MM.1S (cell line): ENCODE measurements around the gene ALS2.
"Not testable (repeated sequence)": the region's sequence is repeated elsewhere in the genome, so short reads cannot be mapped to it uniquely, and the experiment has no call there.

ENCODE experiments used
- DNase-seq: peaks from one replicate; pipeline ENCODE4 v3.0.0-alpha.2; 2015
- H2AFZ ChIP-seq: fragments of 300-600 bp; sonication (generic); 2 replicates; pipeline ENCODE4 v1.6.0; 2016; ENCODE audit warnings: antibody characterized with exemption, low read length
- H3F3A ChIP-seq: fragments of 300-600 bp; sonication (generic); 2 replicates; pipeline ENCODE4 v1.6.1; 2016; ENCODE audit warnings: mild to moderate bottlenecking, antibody characterized with exemption, low read length, moderate library complexity, mixed read lengths; ENCODE audit not compliant: insufficient read depth
- H3K27ac ChIP-seq: fragments of 300-600 bp; sonication (generic); 2 replicates; pipeline ENCODE4 v1.5.1; 2016; ENCODE audit warnings: mild to moderate bottlenecking, low read length
- H3K27me3 ChIP-seq: fragments of 300-600 bp; sonication (generic); replicated peaks from 2 replicates; pipeline ENCODE4 v1.6.0; 2016; ENCODE audit warnings: low read length; ENCODE audit not compliant: insufficient read depth
- H3K36me3 ChIP-seq: fragments of 300-600 bp; sonication (generic); replicated peaks from 2 replicates; pipeline ENCODE4 v1.6.1; 2016; ENCODE audit warnings: mild to moderate bottlenecking, low read length, mixed read lengths; ENCODE audit not compliant: insufficient read depth
- H3K4me1 ChIP-seq: fragments of 300-600 bp; sonication (generic); 2 replicates; pipeline ENCODE4 v1.6.1; 2016; ENCODE audit warnings: low read length, mixed read lengths
- H3K4me2 ChIP-seq: fragments of 300-600 bp; sonication (generic); 2 replicates; pipeline ENCODE4 v1.6.0; 2016; ENCODE audit warnings: low read depth, low read length
- H3K4me3 ChIP-seq: fragments of 300-600 bp; sonication (generic); 2 replicates; pipeline ENCODE4 v1.5.1; 2016; ENCODE audit warnings: low read length, mixed read lengths
- H3K79me2 ChIP-seq: fragments of 300-600 bp; sonication (generic); 2 replicates; pipeline ENCODE4 v1.6.1; 2016; ENCODE audit warnings: mixed run types, low read length, mixed read lengths
- H3K9ac ChIP-seq: fragments of 300-600 bp; sonication (generic); 2 replicates; pipeline ENCODE4 v1.6.1; 2016; ENCODE audit warnings: low read length, mixed read lengths
- H3K9me2 ChIP-seq: fragments of 300-600 bp; sonication (generic); replicated peaks from 2 replicates; pipeline ENCODE4 v1.6.1; 2016; ENCODE audit warnings: mild to moderate bottlenecking, low read length, mixed read lengths; ENCODE audit not compliant: insufficient read depth
- H3K9me3 ChIP-seq: fragments of 300-600 bp; sonication (generic); replicated peaks from 2 replicates; pipeline ENCODE4 v1.6.1; 2016; ENCODE audit warnings: mild to moderate bottlenecking, low read length, mixed read lengths; ENCODE audit not compliant: insufficient read depth
- H4K20me1 ChIP-seq: fragments of 300-600 bp; sonication (generic); 2 replicates; pipeline ENCODE4 v1.6.1; 2016; ENCODE audit warnings: mild to moderate bottlenecking, low read length, moderate library complexity, mixed read lengths; ENCODE audit not compliant: insufficient read depth
- EZH2 ChIP-seq: fragments of 300-600 bp; sonication (generic); optimal IDR thresholded peaks from 2 replicates; pipeline ENCODE3; 2017; ENCODE audit warnings: low read depth, mild to moderate bottlenecking, antibody characterized with exemption, low read length, mixed read lengths
- EZH2phosphoT487 ChIP-seq: fragments of 300-600 bp; sonication (generic); IDR thresholded peaks from 2 replicates; pipeline ENCODE4 v1.6.1; 2018; ENCODE audit warnings: antibody characterized with exemption, low read length
- TF ChIP-seq, protein P1 (sequence below): fragments of 300-600 bp; sonication (generic); IDR thresholded peaks from 2 replicates; pipeline ENCODE4 v1.5.1; 2016; ENCODE audit warnings: antibody characterized with exemption, low read length, mixed read lengths

Gene ALS2

GRCh38 chr2:201816657-201817575 lies 36.2 kb upstream of the ALS2 start:
- no peaks in the 10 kb centered on the region for H3K79me2 ChIP-seq
- DNase-seq = no peak
- no peaks in the 10 kb centered on the region for H3K9me3 ChIP-seq
- no peaks in the 10 kb centered on the region for H3K9me2 ChIP-seq
- H3K9ac ChIP-seq = no peak overlapping the region
- no peaks in the 10 kb centered on the region for H3K4me1 ChIP-seq
- TF ChIP-seq, protein P1, sequence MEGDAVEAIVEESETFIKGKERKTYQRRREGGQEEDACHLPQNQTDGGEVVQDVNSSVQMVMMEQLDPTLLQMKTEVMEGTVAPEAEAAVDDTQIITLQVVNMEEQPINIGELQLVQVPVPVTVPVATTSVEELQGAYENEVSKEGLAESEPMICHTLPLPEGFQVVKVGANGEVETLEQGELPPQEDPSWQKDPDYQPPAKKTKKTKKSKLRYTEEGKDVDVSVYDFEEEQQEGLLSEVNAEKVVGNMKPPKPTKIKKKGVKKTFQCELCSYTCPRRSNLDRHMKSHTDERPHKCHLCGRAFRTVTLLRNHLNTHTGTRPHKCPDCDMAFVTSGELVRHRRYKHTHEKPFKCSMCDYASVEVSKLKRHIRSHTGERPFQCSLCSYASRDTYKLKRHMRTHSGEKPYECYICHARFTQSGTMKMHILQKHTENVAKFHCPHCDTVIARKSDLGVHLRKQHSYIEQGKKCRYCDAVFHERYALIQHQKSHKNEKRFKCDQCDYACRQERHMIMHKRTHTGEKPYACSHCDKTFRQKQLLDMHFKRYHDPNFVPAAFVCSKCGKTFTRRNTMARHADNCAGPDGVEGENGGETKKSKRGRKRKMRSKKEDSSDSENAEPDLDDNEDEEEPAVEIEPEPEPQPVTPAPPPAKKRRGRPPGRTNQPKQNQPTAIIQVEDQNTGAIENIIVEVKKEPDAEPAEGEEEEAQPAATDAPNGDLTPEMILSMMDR = no peak
- TF ChIP-seq EZH2phosphoT487 (no peak), EZH2 (no peak)
- no peak overlapping the region for H3K27ac ChIP-seq
- no peak overlapping the region for H3K4me3 ChIP-seq
- H4K20me1 ChIP-seq = no peaks in the 10 kb centered on the region
- H3K36me3 ChIP-seq = no peaks in the 10 kb centered on the region
- no peak overlapping the region for H2AFZ ChIP-seq
- no peaks in the 10 kb centered on the region for H3F3A ChIP-seq
- no peaks in the 10 kb centered on the region for H3K27me3 ChIP-seq
- no peak overlapping the region for H3K4me2 ChIP-seq

DNA sequence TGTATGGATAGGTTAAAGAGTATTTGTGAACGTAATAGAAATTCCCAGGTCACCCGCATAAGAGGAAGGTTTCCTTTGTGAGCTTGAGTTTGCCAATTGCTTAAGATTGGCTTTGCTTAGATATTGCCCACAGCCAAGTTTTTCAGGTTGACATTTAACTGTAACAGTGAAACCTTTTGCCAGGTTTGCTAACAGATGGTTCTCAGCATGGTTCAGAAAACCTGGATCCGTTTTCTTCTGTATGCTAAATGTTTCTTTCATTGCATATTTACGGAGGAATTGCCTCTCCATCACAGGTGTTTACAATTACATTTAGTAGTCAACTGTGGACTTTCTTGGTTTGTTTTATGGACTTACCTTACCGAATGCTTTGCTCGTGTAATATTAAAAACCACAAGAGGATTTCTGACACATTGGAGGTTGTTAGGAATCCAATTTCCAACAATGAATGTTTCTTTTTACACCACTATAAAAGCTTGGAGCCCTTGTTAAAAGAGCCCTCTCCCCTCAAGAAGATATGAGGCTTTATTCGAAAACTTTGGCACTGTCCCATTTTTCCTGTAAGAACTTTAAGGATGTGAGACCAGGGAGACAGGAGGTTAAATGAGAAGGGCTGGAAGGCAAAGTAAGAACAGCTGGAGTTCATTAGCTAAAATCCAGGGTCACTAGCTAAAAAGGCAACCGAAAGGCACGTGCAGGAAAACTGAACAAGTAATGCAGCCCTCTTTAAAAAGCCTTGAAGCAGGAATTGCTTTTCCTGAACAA lies 33.4 kb upstream of the ALS2 start:
- no peaks in the 10 kb centered on the region for H3K9me3 ChIP-seq
- TF ChIP-seq, protein P1 = no peak
- TF ChIP-seq EZH2 (no peak), EZH2phosphoT487 (no peak)
- no peaks in the 10 kb centered on the region for H3K36me3 ChIP-seq
- no peak overlapping the region for H3K27ac ChIP-seq
- H3K27me3 ChIP-seq = no peaks in the 10 kb centered on the region
- H3K9me2 ChIP-seq = no peaks in the 10 kb centered on the region
- no peaks in the 10 kb centered on the region for H3K79me2 ChIP-seq
- DNase-seq = no peak
- H3K4me1 ChIP-seq = no peaks in the 10 kb centered on the region
- H4K20me1 ChIP-seq = no peaks in the 10 kb centered on the region
- no peak overlapping the region for H2AFZ ChIP-seq
- no peak overlapping the region for H3K9ac ChIP-seq
- H3F3A ChIP-seq = no peaks in the 10 kb centered on the region
- H3K4me3 ChIP-seq = no peak overlapping the region
- H3K4me2 ChIP-seq = no peak overlapping the region

DNA sequence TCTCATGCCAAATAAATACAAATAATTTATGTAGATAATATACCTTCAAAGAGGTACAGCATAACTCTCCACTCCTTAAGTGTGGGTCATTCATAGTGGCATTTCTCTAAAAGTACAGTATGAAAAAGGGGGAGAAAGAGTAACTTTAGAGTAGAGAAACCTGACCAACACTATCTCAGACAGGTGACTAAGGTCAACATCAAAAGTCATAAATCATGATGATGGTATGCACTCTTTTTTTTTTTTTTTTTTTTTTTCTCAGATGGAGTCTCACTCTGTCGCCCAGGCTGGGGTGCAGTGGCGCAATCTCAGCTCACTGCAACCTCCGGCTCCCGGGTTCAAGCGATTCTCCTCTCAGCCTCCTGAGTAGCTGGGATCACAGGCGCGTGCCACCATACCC lies 29.9 kb upstream of the ALS2 start:
- not testable (repeated sequence) for H3K4me2 ChIP-seq, H3K27ac ChIP-seq, H3F3A ChIP-seq, H3K4me1 ChIP-seq, H2AFZ ChIP-seq, H3K36me3 ChIP-seq, H4K20me1 ChIP-seq, H3K4me3 ChIP-seq, H3K9me3 ChIP-seq, H3K27me3 ChIP-seq, H3K9ac ChIP-seq, DNase-seq, H3K9me2 ChIP-seq, H3K79me2 ChIP-seq
